GM12873 (cell line): ENCODE data around the gene FBRS.

ENCODE experiments used
- CTCF ChIP-seq: IDR thresholded peaks from 2 replicates; pipeline ENCODE4 v1.5.1; 2012; ENCODE audit warnings: low read depth, mild to moderate bottlenecking, moderate library complexity, low read length, control low read depth; ENCODE audit not compliant: insufficient read depth; ENCODE audit errors: missing control alignments

FBRS gene

GRCh38 chr16:30657866-30658730 lies at the start of gene FBRS:
Gene FBRS, plus strand, starts transcription at chr16:30658431. Its CDS starts 1,088 bp downstream, at chr16:30659519.
- peak; percentile 78 for TF ChIP-seq CTCF

- TF ChIP-seq CTCF, result no peak
Observed at GRCh38 chr16:30609002-30609925, 49.0 kb upstream of the FBRS start.

- TF ChIP-seq CTCF, result no peak
Observed at GRCh38 chr16:30609926-30610839, 48.0 kb upstream of the FBRS start, which contains the start of gene ZNF689. Gene ZNF689, minus strand, starts transcription at chr16:30610389. Its CDS starts 348 bp downstream, at chr16:30610041.

GRCh38 chr16:30615358-30616091 lies 42.7 kb upstream of the FBRS start:
- peak; percentile 88 for TF ChIP-seq CTCF

GRCh38 chr16:30619202-30619601 lies 39.0 kb upstream of the FBRS start:
- no peak for TF ChIP-seq CTCF

- TF ChIP-seq CTCF, result no peak
Observed at GRCh38 chr16:30619638-30620037, 38.6 kb upstream of the FBRS start.
